HCT116 (cell line): ENCODE measurements around the gene RFX2. TPM values are rescaled to one million over a fixed set of nuclear protein-coding genes. Genes with fewer than 3 reads are reported as not detected.

Experiments used
- ATAC-seq: fragments of 200-7000 bp; cut with Tn5 transposase; 2 replicates; pipeline ENCODE4 v1.9.1; 2020; ENCODE audit warnings: mild to moderate bottlenecking, moderate library complexity
- BruUV-seq: library from RNA; stranded (reverse); fragments of 400-500 nt; replicated peaks from 2 replicates; lab custom pipeline; 2021; lab: Mats Ljungman, UMichigan
- CTCF ChIA-PET: fragments of 300-600 bp; sonication (Branson Sonifier 250); formaldehyde crosslinking; loops from one replicate; lab custom pipeline; 2021; ENCODE audit warnings: antibody characterized with exemption; lab: Charles Lee
- POLR2A ChIA-PET: fragments of 300-600, 350-600 bp; sonication (Branson Sonifier 250); formaldehyde crosslinking; loops from one replicate; lab custom pipeline; 2021; ENCODE audit warnings: antibody characterized with exemption; lab: Charles Lee
- RAD21 ChIA-PET, 2 experiments: fragments of 300-600 bp; sonication (Branson Sonifier 250); formaldehyde crosslinking; loops; one replicate each; lab custom pipeline; 2023; ENCODE audit warnings: low total read pairs in 2 of 2; ENCODE audit not compliant: uncharacterized antibody in 2 of 2, unreplicated experiment in 2 of 2, low non-redundant PET in 1 of 2; lab: Charles Lee
- DNase-seq: peaks from one replicate; pipeline ENCODE4 v3.0.0-alpha.2; 2010; ENCODE audit warnings: low read depth, low spot score
- H2AFZ ChIP-seq: fragments of 200-600 bp; shearing (Covaris generic), sonication (generic); 2 replicates; pipeline ENCODE4 v1.6.1; 2017; ENCODE audit warnings: low read depth, mixed run types, mixed read lengths, antibody characterized with exemption, low read length; ENCODE audit not compliant: poor library complexity, severe bottlenecking
- H3K27ac ChIP-seq: 2 replicates; pipeline ENCODE4 v1.5.1; 2012; ENCODE audit warnings: low read depth, low read length
- H3K27me3 ChIP-seq: fragments of 200-600 bp; sonication (generic); 2 replicates; pipeline ENCODE4 v1.6.1; 2016; ENCODE audit warnings: mixed run types, low read length, mixed read lengths; ENCODE audit not compliant: insufficient read depth
- H3K36me3 ChIP-seq, 2 experiments: fragments of 200-500 bp in 1 of 2; fragments of 200-600 bp in 1 of 2; sonication (Bioruptor generic) in 1 of 2; sonication (generic) in 1 of 2; 2 replicates each; pipeline versions ENCODE4 v1.5.1 to v1.6.1; 2014 to 2016; ENCODE audit warnings: low read length in 2 of 2, inconsistent platforms in 1 of 2, mixed read lengths in 1 of 2, mixed run types in 1 of 2; ENCODE audit not compliant: insufficient read depth in 2 of 2, control insufficient read depth in 1 of 2
- H3K4me1 ChIP-seq, 2 experiments: fragments of 200-600 bp in 1 of 2; sonication (generic) in 1 of 2; 2 replicates each; pipeline versions ENCODE4 v1.5.1 to v1.6.1; 2012 to 2017; ENCODE audit warnings: low read length in 2 of 2, inconsistent platforms in 1 of 2, mild to moderate bottlenecking in 1 of 2, mixed read lengths in 1 of 2, mixed run types in 1 of 2, moderate library complexity in 1 of 2; ENCODE audit not compliant: insufficient read depth in 2 of 2, control insufficient read depth in 1 of 2
- H3K4me2 ChIP-seq: fragments of 200-600 bp; sonication (generic); 2 replicates; pipeline ENCODE4 v1.6.1; 2017; ENCODE audit warnings: mixed run types, low read length, mixed read lengths
- H3K4me3 ChIP-seq, 2 experiments: fragments of 200-600 bp in 1 of 2; sonication (generic) in 1 of 2; replicated peaks in 1 of 2; 2 replicates each; pipeline ENCODE4 v1.5.1; 2011 to 2016; ENCODE audit warnings: low read length in 2 of 2, control low read depth in 1 of 2, low read depth in 1 of 2, mild to moderate bottlenecking in 1 of 2, mixed read lengths in 1 of 2, mixed run types in 1 of 2
- H3K79me2 ChIP-seq: fragments of 200-600 bp; sonication (generic); 2 replicates; pipeline ENCODE4 v1.6.1; 2017; ENCODE audit warnings: mild to moderate bottlenecking, mixed run types, low read length, moderate library complexity, mixed read lengths; ENCODE audit not compliant: insufficient read depth
- H3K9ac ChIP-seq: fragments of 200-600 bp; sonication (generic); 2 replicates; pipeline ENCODE4 v1.6.1; 2016; ENCODE audit warnings: low read length, mixed read lengths
- H3K9me2 ChIP-seq: fragments of 200-600 bp; sonication (generic), shearing (Covaris generic); 2 replicates; pipeline ENCODE4 v1.6.1; 2017; ENCODE audit warnings: mixed run types, mild to moderate bottlenecking, moderate library complexity; ENCODE audit not compliant: insufficient read depth
- H3K9me3 ChIP-seq, 2 experiments: fragments of 200-500 bp in 1 of 2; fragments of 200-600 bp in 1 of 2; sonication (Bioruptor generic) in 1 of 2; sonication (generic) in 1 of 2; 2 replicates each; pipeline ENCODE4 v1.6.1; 2014 to 2017; ENCODE audit warnings: low read length in 2 of 2, mixed read lengths in 2 of 2, inconsistent platforms in 1 of 2, low read depth in 1 of 2, mild to moderate bottlenecking in 1 of 2, mixed run types in 1 of 2, moderate library complexity in 1 of 2; ENCODE audit not compliant: control insufficient read depth in 1 of 2, insufficient read depth in 1 of 2
- H4K20me1 ChIP-seq: fragments of 200-600 bp; sonication (generic), shearing (Covaris generic); 2 replicates; pipeline ENCODE4 v1.6.1; 2017; ENCODE audit warnings: mixed run types, mild to moderate bottlenecking, moderate library complexity; ENCODE audit not compliant: insufficient read depth
- CBX3 ChIP-seq: IDR thresholded peaks from 2 replicates; pipeline ENCODE4 v1.6.1; 2012; ENCODE audit warnings: low read depth
- CEBPB ChIP-seq: IDR thresholded peaks from 2 replicates; pipeline ENCODE4 v1.6.1; 2012; ENCODE audit warnings: low read depth
- CTCF ChIP-seq, 3 experiments: fragments of 200-600 bp in 1 of 3; sonication (generic) in 1 of 3; IDR thresholded peaks in 2 of 3; conservative IDR thresholded peaks in 1 of 3; 2 replicates each; pipeline ENCODE4 v1.5.1; 2012 to 2017; ENCODE audit warnings: low read depth in 2 of 3, low read length in 2 of 3, antibody characterized with exemption in 1 of 3, borderline replicate concordance in 1 of 3, control low read depth in 1 of 3, mild to moderate bottlenecking in 1 of 3, mixed read lengths in 1 of 3, mixed run types in 1 of 3, moderate library complexity in 1 of 3; ENCODE audit not compliant: insufficient read depth in 1 of 3
- ELF1 ChIP-seq: IDR thresholded peaks from 2 replicates; pipeline ENCODE4 v1.6.1; 2012; ENCODE audit warnings: low read depth, borderline replicate concordance
- EZH2phosphoT487 ChIP-seq: fragments of 200-600 bp; IDR thresholded peaks from 2 replicates; pipeline ENCODE4 v1.6.1; 2018; ENCODE audit warnings: antibody characterized with exemption, borderline replicate concordance
- FOSL1 ChIP-seq: IDR thresholded peaks from 2 replicates; pipeline ENCODE4 v1.6.1; 2012; ENCODE audit warnings: low read depth
- JUND ChIP-seq: IDR thresholded peaks from 2 replicates; pipeline ENCODE4 v1.6.1; 2012
- POLR2A ChIP-seq: IDR thresholded peaks from 2 replicates; pipeline ENCODE4 v1.7.0; 2011; ENCODE audit warnings: borderline replicate concordance; ENCODE audit not compliant: insufficient read depth, insufficient read length; ENCODE audit errors: extremely low read depth
- RAD21 ChIP-seq: IDR thresholded peaks from 2 replicates; pipeline ENCODE4 v1.6.1; 2012; ENCODE audit warnings: low read depth, mild to moderate bottlenecking
- SIN3A ChIP-seq: IDR thresholded peaks from 2 replicates; pipeline ENCODE4 v1.6.1; 2012; ENCODE audit warnings: low read depth
- SP1 ChIP-seq: IDR thresholded peaks from 2 replicates; pipeline ENCODE4 v1.6.1; 2012; ENCODE audit warnings: low read depth
- SRF ChIP-seq: IDR thresholded peaks from 2 replicates; pipeline ENCODE4 v1.6.1; 2012; ENCODE audit warnings: low read depth
- TCF7L2 ChIP-seq: IDR thresholded peaks from 2 replicates; pipeline ENCODE4 v1.7.0; 2011; ENCODE audit warnings: borderline replicate concordance, inconsistent platforms; ENCODE audit not compliant: insufficient read depth, insufficient read length; ENCODE audit errors: extremely low read depth
- intact Hi-C: fragments of 100-400 bp; cut with micrococcal nuclease; formaldehyde crosslinking; loops from 2 replicates; pipeline ENCODE4 v1.10.0; 2022
- total RNA-seq: library from RNA; stranded (reverse); gene quantifications from one replicate; pipeline ENCODE4 v1.2.1, GENCODE V29; 2021; ENCODE audit not compliant: unreplicated experiment
- TF ChIP-seq, protein P1 (sequence below): IDR thresholded peaks from 2 replicates; pipeline ENCODE4 v1.6.1; 2012
- TF ChIP-seq, protein P2 (sequence below): IDR thresholded peaks from 2 replicates; pipeline ENCODE4 v1.6.1; 2012; ENCODE audit warnings: low read depth
- TF ChIP-seq, protein P3 (sequence below): IDR thresholded peaks from 2 replicates; pipeline ENCODE4 v1.6.1; 2011; ENCODE audit warnings: mild to moderate bottlenecking, low read length, moderate library complexity; ENCODE audit not compliant: insufficient replicate concordance; ENCODE audit errors: extremely low read depth

Gene RFX2
- total RNA-seq, 1 experiment from 2014 or later: 13.7 TPM

- Histone ChIP-seq H3K79me2 (no peaks in the 10 kb centered on the region), H3K4me1 (peaks cover 0 to 1% of the 10 kb centered on the region in 2 experiments; a peak in 2 of 4 replicates), H3K4me2 (no peak overlapping the region)
- ChIA-PET CTCF (no interaction called here), POLR2A (no interaction called here)
- TF ChIP-seq, protein P1, sequence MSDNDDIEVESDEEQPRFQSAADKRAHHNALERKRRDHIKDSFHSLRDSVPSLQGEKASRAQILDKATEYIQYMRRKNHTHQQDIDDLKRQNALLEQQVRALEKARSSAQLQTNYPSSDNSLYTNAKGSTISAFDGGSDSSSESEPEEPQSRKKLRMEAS: no peak
- TF ChIP-seq CTCF (IDR thresholded peaks at IDR 0.05 in 2 of 3, conservative IDR thresholded peaks at IDR 0.05 in 1 of 3; ENCODE audit: borderline replicate concordance in 1 of 3, insufficient read depth in 1 of 3, low read depth in 2 of 3, low read length in 2 of 3): no peak
- TF ChIP-seq EZH2phosphoT487: no peak
- TF ChIP-seq FOSL1: no peak
- no peak for TF ChIP-seq POLR2A
- TF ChIP-seq CBX3: no peak
- TF ChIP-seq SIN3A: no peak
- no peak for TF ChIP-seq RAD21
- TF ChIP-seq, protein P2, sequence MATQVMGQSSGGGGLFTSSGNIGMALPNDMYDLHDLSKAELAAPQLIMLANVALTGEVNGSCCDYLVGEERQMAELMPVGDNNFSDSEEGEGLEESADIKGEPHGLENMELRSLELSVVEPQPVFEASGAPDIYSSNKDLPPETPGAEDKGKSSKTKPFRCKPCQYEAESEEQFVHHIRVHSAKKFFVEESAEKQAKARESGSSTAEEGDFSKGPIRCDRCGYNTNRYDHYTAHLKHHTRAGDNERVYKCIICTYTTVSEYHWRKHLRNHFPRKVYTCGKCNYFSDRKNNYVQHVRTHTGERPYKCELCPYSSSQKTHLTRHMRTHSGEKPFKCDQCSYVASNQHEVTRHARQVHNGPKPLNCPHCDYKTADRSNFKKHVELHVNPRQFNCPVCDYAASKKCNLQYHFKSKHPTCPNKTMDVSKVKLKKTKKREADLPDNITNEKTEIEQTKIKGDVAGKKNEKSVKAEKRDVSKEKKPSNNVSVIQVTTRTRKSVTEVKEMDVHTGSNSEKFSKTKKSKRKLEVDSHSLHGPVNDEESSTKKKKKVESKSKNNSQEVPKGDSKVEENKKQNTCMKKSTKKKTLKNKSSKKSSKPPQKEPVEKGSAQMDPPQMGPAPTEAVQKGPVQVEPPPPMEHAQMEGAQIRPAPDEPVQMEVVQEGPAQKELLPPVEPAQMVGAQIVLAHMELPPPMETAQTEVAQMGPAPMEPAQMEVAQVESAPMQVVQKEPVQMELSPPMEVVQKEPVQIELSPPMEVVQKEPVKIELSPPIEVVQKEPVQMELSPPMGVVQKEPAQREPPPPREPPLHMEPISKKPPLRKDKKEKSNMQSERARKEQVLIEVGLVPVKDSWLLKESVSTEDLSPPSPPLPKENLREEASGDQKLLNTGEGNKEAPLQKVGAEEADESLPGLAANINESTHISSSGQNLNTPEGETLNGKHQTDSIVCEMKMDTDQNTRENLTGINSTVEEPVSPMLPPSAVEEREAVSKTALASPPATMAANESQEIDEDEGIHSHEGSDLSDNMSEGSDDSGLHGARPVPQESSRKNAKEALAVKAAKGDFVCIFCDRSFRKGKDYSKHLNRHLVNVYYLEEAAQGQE: no peak
- TF ChIP-seq TCF7L2: no peak
- TF ChIP-seq SP1: no peak
- TF ChIP-seq CEBPB: no peak
- no peak for TF ChIP-seq SRF
- TF ChIP-seq ELF1: no peak
- TF ChIP-seq JUND: no peak
- TF ChIP-seq, protein P3, sequence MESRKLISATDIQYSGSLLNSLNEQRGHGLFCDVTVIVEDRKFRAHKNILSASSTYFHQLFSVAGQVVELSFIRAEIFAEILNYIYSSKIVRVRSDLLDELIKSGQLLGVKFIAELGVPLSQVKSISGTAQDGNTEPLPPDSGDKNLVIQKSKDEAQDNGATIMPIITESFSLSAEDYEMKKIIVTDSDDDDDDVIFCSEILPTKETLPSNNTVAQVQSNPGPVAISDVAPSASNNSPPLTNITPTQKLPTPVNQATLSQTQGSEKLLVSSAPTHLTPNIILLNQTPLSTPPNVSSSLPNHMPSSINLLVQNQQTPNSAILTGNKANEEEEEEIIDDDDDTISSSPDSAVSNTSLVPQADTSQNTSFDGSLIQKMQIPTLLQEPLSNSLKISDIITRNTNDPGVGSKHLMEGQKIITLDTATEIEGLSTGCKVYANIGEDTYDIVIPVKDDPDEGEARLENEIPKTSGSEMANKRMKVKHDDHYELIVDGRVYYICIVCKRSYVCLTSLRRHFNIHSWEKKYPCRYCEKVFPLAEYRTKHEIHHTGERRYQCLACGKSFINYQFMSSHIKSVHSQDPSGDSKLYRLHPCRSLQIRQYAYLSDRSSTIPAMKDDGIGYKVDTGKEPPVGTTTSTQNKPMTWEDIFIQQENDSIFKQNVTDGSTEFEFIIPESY: no peak
- TF ChIP-seq, all 23 proteins: peak for 0
- no peak for ATAC-seq
- no peak overlapping the region for H3K9ac ChIP-seq
- no peaks in the 10 kb centered on the region for H3K9me3 ChIP-seq
- H3K36me3 ChIP-seq: no peaks in the 10 kb centered on the region
- no peak for DNase-seq
- no peaks in the 10 kb centered on the region for H3K27me3 ChIP-seq
- RAD21 ChIA-PET: no interaction called here
- no peak overlapping the region for H3K4me3 ChIP-seq
- intact Hi-C loops: no loop called here
- H4K20me1 ChIP-seq: no peaks in the 10 kb centered on the region
- H3K9me2 ChIP-seq: no peaks in the 10 kb centered on the region
- no TSS peak for BruUV-seq
- H2AFZ ChIP-seq: no peak overlapping the region
- H3K27ac ChIP-seq: no peak overlapping the region
Observed at GRCh38 chr19:6156033-6156432, 45.7 kb upstream of the RFX2 start.
